Tibial artery (tissue), 4 donors: Measurements from ENCODE around the gene DLG3.

Experiments
- DNase-seq, 2 donors: peaks; one replicate each; pipeline ENCODE4 v3.0.0-alpha.2; 2019
- H3K27ac ChIP-seq, 2 donors: fragments of 200-600 bp; sonication (generic) in 1 of 2; 1 replicate in 1 of 2; 2 replicates in 1 of 2; pipeline ENCODE4 v1.5.1; 2018 to 2019; ENCODE audit warnings: mild to moderate bottlenecking in 1 of 2
- H3K27me3 ChIP-seq, 2 donors: fragments of 200-600 bp; sonication (generic) in 1 of 2; one replicate each; pipeline versions ENCODE4 v1.5.1 to v1.6.0; 2016 to 2019
- H3K36me3 ChIP-seq, 3 donors: fragments of 200-600 bp; sonication (generic) in 2 of 3; one replicate each; pipeline ENCODE4 v1.5.1; 2016 to 2019; ENCODE audit warnings: mild to moderate bottlenecking in 2 of 3
- H3K4me1 ChIP-seq, 4 donors: fragments of 200-600 bp; sonication (generic) in 2 of 4; 1 replicate in 3 of 4; 2 replicates in 1 of 4; pipeline ENCODE4 v1.5.1; 2016 to 2019
- H3K4me3 ChIP-seq, 2 donors: fragments of 200-600 bp; sonication (generic) in 1 of 2; 1 replicate in 1 of 2; 2 replicates in 1 of 2; pipeline ENCODE4 v1.5.1; 2018 to 2019; ENCODE audit warnings: mild to moderate bottlenecking in 2 of 2
- H3K9me3 ChIP-seq, 3 donors: fragments of 200-600 bp; sonication (generic) in 1 of 3; one replicate each; pipeline ENCODE4 v1.5.1; 2016 to 2019
- intact Hi-C: fragments of 100-400 bp; cut with DNase I; formaldehyde crosslinking; loops from one replicate; pipeline ENCODE4 v1.15.0; 2023; ENCODE audit warnings: low total_unique reads
- TF ChIP-seq, protein P1 (sequence below), 2 experiments: fragments of 200-600 bp in 1 of 2; fragments of 450-650 bp in 1 of 2; IDR thresholded peaks; one replicate each; pipeline ENCODE4 v1.5.1; 2017 to 2019; ENCODE audit warnings: antibody characterized with exemption in 2 of 2, mild to moderate bottlenecking in 1 of 2, moderate library complexity in 1 of 2

The DLG3 gene

DNA sequence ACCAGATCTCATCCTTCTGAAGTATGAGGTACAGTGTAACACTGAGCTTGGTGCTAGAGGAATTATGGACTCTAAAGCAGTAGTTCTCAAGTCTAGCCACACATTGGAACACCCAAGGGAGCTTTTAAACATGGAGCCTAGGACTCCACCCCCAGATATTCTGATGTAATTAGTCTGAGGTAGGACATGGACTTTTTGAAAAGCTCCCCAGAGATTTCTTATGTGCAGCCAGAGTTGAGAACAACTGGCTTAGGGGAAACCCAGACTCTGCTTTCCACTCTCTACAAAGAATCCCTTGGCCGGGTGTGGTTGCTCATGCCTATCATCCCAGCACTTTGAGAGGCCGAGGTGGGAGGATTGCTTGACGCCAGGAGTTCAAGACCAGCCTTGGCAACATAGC is 33.2 kb upstream of the DLG3 start:
- H3K36me3 ChIP-seq: no peaks in the 10 kb centered on the region
- no peak overlapping the region for H3K4me3 ChIP-seq
- intact Hi-C loops: no loop called here
- H3K9me3 ChIP-seq: no peaks in the 10 kb centered on the region
- no peaks in the 10 kb centered on the region for H3K4me1 ChIP-seq
- no peak for DNase-seq
- no peaks in the 10 kb centered on the region for H3K27me3 ChIP-seq
- no peak overlapping the region for H3K27ac ChIP-seq
- TF ChIP-seq, protein P1, sequence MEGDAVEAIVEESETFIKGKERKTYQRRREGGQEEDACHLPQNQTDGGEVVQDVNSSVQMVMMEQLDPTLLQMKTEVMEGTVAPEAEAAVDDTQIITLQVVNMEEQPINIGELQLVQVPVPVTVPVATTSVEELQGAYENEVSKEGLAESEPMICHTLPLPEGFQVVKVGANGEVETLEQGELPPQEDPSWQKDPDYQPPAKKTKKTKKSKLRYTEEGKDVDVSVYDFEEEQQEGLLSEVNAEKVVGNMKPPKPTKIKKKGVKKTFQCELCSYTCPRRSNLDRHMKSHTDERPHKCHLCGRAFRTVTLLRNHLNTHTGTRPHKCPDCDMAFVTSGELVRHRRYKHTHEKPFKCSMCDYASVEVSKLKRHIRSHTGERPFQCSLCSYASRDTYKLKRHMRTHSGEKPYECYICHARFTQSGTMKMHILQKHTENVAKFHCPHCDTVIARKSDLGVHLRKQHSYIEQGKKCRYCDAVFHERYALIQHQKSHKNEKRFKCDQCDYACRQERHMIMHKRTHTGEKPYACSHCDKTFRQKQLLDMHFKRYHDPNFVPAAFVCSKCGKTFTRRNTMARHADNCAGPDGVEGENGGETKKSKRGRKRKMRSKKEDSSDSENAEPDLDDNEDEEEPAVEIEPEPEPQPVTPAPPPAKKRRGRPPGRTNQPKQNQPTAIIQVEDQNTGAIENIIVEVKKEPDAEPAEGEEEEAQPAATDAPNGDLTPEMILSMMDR (IDR thresholded peaks at IDR 0.05): no peak

DNA sequence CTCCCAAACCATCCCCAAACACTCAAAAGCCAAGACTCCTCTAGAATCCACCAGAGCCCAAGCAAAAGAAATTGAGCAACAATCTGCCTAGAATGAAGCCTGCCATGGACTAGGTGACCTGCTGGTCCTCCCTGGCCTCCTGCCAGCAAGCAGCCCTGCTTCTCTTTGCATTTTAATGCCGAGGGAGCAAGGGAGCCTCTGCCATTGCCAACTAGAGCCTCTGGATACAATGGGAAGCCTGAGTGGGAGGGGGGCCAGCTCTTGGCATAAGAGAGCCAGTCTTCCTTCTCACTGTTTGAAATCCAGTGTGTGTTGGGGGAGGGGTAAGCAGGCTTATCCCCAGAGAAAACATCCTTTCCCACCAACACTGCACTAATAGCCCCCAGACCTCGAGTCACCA is 23.0 kb upstream of the DLG3 start:
- Histone ChIP-seq H3K9me3 (no peaks in the 10 kb centered on the region), H3K4me3 (no peak overlapping the region), H3K27me3 (peaks cover 0 to 7% of the 10 kb centered on the region in 2 donors), H3K4me1 (peaks cover 0 to 5% (median 0%) of the 10 kb centered on the region in 4 donors), H3K27ac (no peak overlapping the region), H3K36me3 (no peaks in the 10 kb centered on the region)
- TF ChIP-seq, protein P1 (IDR thresholded peaks at IDR 0.05): no peak
- intact Hi-C loops: no loop called here
- DNase-seq: no peak

DNA sequence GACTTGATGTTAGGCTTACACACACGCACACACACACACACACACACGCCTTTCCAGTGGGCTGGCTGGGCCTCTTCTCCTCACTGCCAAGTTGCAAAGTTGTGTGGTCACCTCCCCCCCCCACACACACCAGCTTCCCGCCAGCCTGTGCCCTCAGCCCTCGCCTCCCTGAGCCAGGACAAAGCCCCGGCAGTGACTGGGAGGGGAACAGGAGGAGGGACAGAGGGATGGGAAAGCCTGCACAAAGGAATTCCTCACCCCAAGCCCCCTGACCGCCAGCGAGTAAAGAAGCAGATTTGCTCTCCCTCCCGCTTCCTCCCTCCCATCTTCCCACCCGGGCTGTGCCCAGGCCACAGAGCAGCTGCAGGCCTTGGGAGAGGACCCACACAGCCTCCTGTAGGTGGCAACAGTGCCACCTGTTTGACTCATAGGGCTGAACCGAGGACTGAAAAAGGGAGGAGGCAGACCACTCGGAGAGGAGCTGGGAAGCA is 21.7 kb upstream of the DLG3 start, which contains the start of gene GDPD2:
Gene GDPD2 (plus strand): TSS at position 464 of the 491 bp plus-strand sequence. CDS start 1,671 bp downstream, outside the sequence.
- no peak for DNase-seq
- Histone ChIP-seq H3K4me1 (peaks cover 0 to 5% (median 0%) of the 10 kb centered on the region in 4 donors), H3K27me3 (peaks cover 0 to 7% of the 10 kb centered on the region in 2 donors), H3K9me3 (no peaks in the 10 kb centered on the region), H3K36me3 (no peaks in the 10 kb centered on the region), H3K27ac (no peak within 1 kb of the TSS), H3K4me3 (no peak within 1 kb of the TSS)
- TF ChIP-seq, protein P1 (IDR thresholded peaks at IDR 0.05): peak in 1 of 2 experiments; percentile 8
- intact Hi-C loops: no loop called here

DNA sequence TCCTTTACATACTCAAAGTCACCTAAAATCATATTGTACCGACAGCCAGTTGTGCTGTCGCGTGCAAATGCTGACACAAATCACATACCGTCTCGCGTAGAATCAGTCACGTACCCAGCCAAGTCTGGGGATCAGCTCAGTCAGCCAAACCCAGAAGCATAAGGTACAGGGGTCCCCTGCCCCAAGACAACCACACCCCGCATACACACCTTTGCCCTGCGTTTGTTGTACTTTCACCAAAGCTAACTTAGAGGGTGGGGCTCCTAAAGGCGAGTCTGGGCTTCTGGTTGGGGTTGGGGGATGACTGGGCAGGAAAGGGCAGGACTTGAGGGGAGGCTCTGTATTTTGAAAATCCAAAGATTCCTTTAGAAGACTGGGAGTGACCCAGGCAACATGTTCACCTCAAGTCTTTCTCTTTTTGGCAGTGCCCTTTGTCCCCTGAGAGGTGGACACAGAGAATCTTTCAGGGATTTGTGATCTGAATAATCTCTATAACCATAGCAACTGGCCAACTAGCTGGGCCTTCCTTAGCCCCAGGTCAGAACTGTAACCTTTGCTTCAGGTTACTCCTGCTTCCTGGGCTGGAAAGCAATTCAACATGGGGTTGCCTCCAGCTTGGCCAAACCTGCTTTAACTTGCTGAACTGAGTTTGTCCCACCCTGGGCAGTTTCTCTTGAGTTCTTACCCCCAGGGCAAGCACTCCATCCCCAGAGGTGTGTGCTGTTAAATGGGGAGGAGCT is 20.5 kb upstream of the DLG3 start:
- TF ChIP-seq, protein P1 (IDR thresholded peaks at IDR 0.05): no peak

DNA sequence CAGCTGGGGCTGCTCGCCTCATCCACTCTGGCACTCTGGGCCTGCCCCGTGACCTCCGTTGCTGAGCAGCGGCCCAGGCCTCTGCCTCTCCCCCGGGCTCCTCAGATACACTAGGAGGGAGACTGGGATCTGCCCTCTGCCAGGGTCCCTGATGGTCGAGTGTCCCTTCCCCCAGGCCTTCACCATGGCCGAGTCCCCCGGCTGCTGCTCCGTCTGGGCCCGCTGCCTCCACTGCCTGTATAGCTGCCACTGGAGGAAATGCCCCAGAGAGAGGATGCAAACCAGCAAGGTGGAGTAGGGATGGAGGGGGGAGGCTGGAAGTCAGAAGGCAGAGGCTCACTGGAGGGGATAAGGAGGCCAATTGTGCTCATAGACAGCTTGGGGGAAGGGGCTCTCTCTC is 19.8 kb upstream of the DLG3 start:
- no peaks in the 10 kb centered on the region for H3K9me3 ChIP-seq
- DNase-seq: no peak
- intact Hi-C loops: no loop called here
- H3K4me1 ChIP-seq: peaks cover 0 to 5% (median 0%) of the 10 kb centered on the region in 4 donors
- peaks cover 0 to 7% of the 10 kb centered on the region in 2 donors for H3K27me3 ChIP-seq
- no peak overlapping the region for H3K4me3 ChIP-seq
- TF ChIP-seq, protein P1 (IDR thresholded peaks at IDR 0.05): no peak
- no peaks in the 10 kb centered on the region for H3K36me3 ChIP-seq
- no peak overlapping the region for H3K27ac ChIP-seq

More for the DNA sequence above, 20.5 kb upstream of the DLG3 start:
- Histone ChIP-seq H3K36me3 (no peaks in the 10 kb centered on the region), H3K9me3 (no peaks in the 10 kb centered on the region), H3K4me1 (peaks cover 0 to 5% (median 0%) of the 10 kb centered on the region in 4 donors), H3K27ac (no peak overlapping the region), H3K27me3 (peaks cover 0 to 7% of the 10 kb centered on the region in 2 donors), H3K4me3 (no peak overlapping the region)
- intact Hi-C loops: no loop called here
- no peak for DNase-seq
